GM12878 (cell line): ENCODE data around the gene LIM2. TPM values are rescaled to one million over a fixed set of nuclear protein-coding genes. Genes with fewer than 3 reads are reported as not detected.

ENCODE experiments used
- ATAC-seq: fragments of 200-7000 bp; cut with Tn5 transposase; 3 replicates; pipeline ENCODE4 v1.9.1; 2020; ENCODE audit warnings: mild to moderate bottlenecking, moderate library complexity
- BruUV-seq: library from RNA; stranded (reverse); fragments of 400-500 nt; replicated peaks from 2 replicates; lab custom pipeline; 2021; lab: Mats Ljungman, UMichigan
- CTCF ChIA-PET: fragments of 300-600 bp; sonication (Branson Sonifier 250); formaldehyde crosslinking; extraction: SDS; loops from one replicate; lab custom pipeline; 2021; ENCODE audit warnings: inconsistent platforms; lab: Yijun Ruan, JAX
- POLR2A ChIA-PET: fragments of 350-600 bp; formaldehyde crosslinking; extraction: SDS; loops from one replicate; lab custom pipeline; 2021; ENCODE audit warnings: inconsistent platforms; lab: Charles Lee
- RAD21 ChIA-PET: fragments of 300-600 bp; sonication (Branson Sonifier 250); formaldehyde crosslinking; loops from one replicate; lab custom pipeline; 2023; ENCODE audit warnings: antibody characterized with exemption; ENCODE audit not compliant: unreplicated experiment; lab: Charles Lee
- SMC1A ChIA-PET: fragments of 300-600 bp; sonication (Branson Sonifier 250); formaldehyde crosslinking; loops from one replicate; lab custom pipeline; 2023; ENCODE audit not compliant: unreplicated experiment, uncharacterized antibody; lab: Charles Lee
- DNase-seq: peaks from one replicate; pipeline ENCODE4 v3.0.0-alpha.2; 2011; ENCODE audit warnings: low read depth, low spot score
- FAIRE-seq: peaks from 3 replicates; lab custom pipeline; 2011; peaks lifted over from hg19 to GRCh38; lab: Jason Lieb, UNC
- H2AFZ ChIP-seq: 2 replicates; pipeline ENCODE4 v1.6.0; 2011; ENCODE audit warnings: low read depth, low read length, control low read depth; ENCODE audit not compliant: control insufficient read depth
- H3K27ac ChIP-seq: 2 replicates; pipeline ENCODE4 v1.5.1; 2011; ENCODE audit warnings: control low read depth; ENCODE audit not compliant: control insufficient read depth, insufficient read depth
- H3K27me3 ChIP-seq, 2 experiments: replicated peaks in 1 of 2; 2 replicates each; pipeline versions ENCODE4 v1.6.0 to v1.6.1; 2011; ENCODE audit warnings: low read length in 1 of 2; ENCODE audit not compliant: control insufficient read depth in 2 of 2, insufficient read depth in 2 of 2
- H3K36me3 ChIP-seq, 2 experiments: 2 replicates each; pipeline ENCODE4 v1.5.1; 2011; ENCODE audit warnings: low read length in 1 of 2; ENCODE audit not compliant: control insufficient read depth in 2 of 2, insufficient read depth in 2 of 2
- H3K4me1 ChIP-seq: 2 replicates; pipeline ENCODE4 v1.6.1; 2011; ENCODE audit warnings: mild to moderate bottlenecking, low read length, moderate library complexity, mixed read lengths; ENCODE audit not compliant: control insufficient read depth, insufficient read depth
- H3K4me2 ChIP-seq: 2 replicates; pipeline ENCODE4 v1.6.0; 2011; ENCODE audit warnings: control low read depth; ENCODE audit not compliant: control insufficient read depth, insufficient read depth
- H3K4me3 ChIP-seq: fragments of 200-600 bp; sonication (generic); 2 replicates; pipeline ENCODE4 v1.5.1; 2016
- H3K79me2 ChIP-seq: 2 replicates; pipeline ENCODE4 v1.6.0; 2011; ENCODE audit warnings: low read length; ENCODE audit not compliant: control insufficient read depth, insufficient read depth
- H3K9ac ChIP-seq: 2 replicates; pipeline ENCODE4 v1.8.0; 2011; ENCODE audit warnings: low read length, control low read depth, mixed read lengths; ENCODE audit not compliant: control insufficient read depth, insufficient read depth
- H3K9me3 ChIP-seq: replicated peaks from 3 replicates; pipeline ENCODE4 v1.5.1; 2011; ENCODE audit warnings: mild to moderate bottlenecking, low read length; ENCODE audit not compliant: control insufficient read depth, insufficient read depth
- H4K20me1 ChIP-seq: 2 replicates; pipeline ENCODE4 v1.6.0; 2011; ENCODE audit not compliant: control insufficient read depth, insufficient read depth
- EED ChIP-seq: sonication (generic); IDR thresholded peaks from 2 replicates; pipeline ENCODE4 v1.6.1; 2016; ENCODE audit warnings: antibody characterized with exemption, low read depth
- FOXK2 ChIP-seq: fragments of 450-650 bp; IDR thresholded peaks from 2 replicates; pipeline ENCODE4 v1.6.1; 2017; ENCODE audit warnings: mild to moderate bottlenecking, moderate library complexity
- MYC ChIP-seq: IDR thresholded peaks from 2 replicates; pipeline ENCODE4 v1.6.1; 2011; ENCODE audit warnings: mild to moderate bottlenecking, low read length, moderate library complexity, inconsistent platforms; ENCODE audit not compliant: insufficient read depth, insufficient replicate concordance, insufficient read length, severe bottlenecking
- NFXL1 ChIP-seq: fragments of 450-650 bp; IDR thresholded peaks from 2 replicates; pipeline ENCODE4 v1.6.1; 2017; ENCODE audit warnings: antibody characterized with exemption, mild to moderate bottlenecking, borderline replicate concordance
- NR2C2 ChIP-seq: IDR thresholded peaks from 2 replicates; pipeline ENCODE4 v1.6.1; 2011; ENCODE audit warnings: borderline replicate concordance, low read depth; ENCODE audit not compliant: control insufficient read depth, insufficient read length
- RFX5 ChIP-seq: IDR thresholded peaks from 2 replicates; pipeline ENCODE4 v1.6.1; 2011; ENCODE audit warnings: low read depth, low read length, improper control_type of control experiment
- ZSCAN29 ChIP-seq: fragments of 450-650 bp; IDR thresholded peaks from 2 replicates; pipeline ENCODE4 v1.6.1; 2017; ENCODE audit warnings: mild to moderate bottlenecking, moderate library complexity
- WGBS: methylation state at CpG from one replicate; pipeline ENCODE4 v1.1.6; 2016; ENCODE audit warnings: low lambda C conversion rate; ENCODE audit not compliant: insufficient replicate concordance, insufficient coverage; ENCODE audit errors: missing lambda C conversion rate; 5-methylcytosine and 5-hydroxymethylcytosine counted together
- in situ Hi-C: fragments of 300-500 bp; cut with MboI; formaldehyde crosslinking; loops from 9 replicates; pipeline ENCODE4 v1.14.3; 2018; ENCODE audit warnings: mixed read lengths
- intact Hi-C: fragments of 100-400 bp; cut with micrococcal nuclease; formaldehyde crosslinking; loops from one replicate; pipeline ENCODE4 v1.14.2; 2022; ENCODE audit not compliant: unreplicated experiment
- polyA plus RNA-seq, 11 experiments: library from polyadenylated mRNA; depleted of rRNA in 4 of 11; unstranded in 6 of 11; stranded (reverse) in 5 of 11; fragments of >200 nt; fragmentation: Nextera tagmentation in 4 of 11; fragmentation: Illumina TruSeq in 1 of 11; extraction: Ambion mirVana in 4 of 11; extraction: Trizol in 1 of 11; gene quantifications; 1 replicate in 1 of 11; 2 replicates in 10 of 11; pipeline versions ENCODE4 v1.2.1 to v1.2.3, GENCODE V29; 2011 to 2016; ENCODE audit warnings: inconsistent platforms in 2 of 11, missing spikeins in 2 of 11, low read depth in 1 of 11
- total RNA-seq, 4 experiments: library from RNA; depleted of rRNA in 3 of 4; stranded (reverse); fragments of >200 nt in 3 of 4; fragmentation: Illumina TruSeq in 1 of 4; extraction: Trizol in 1 of 4; gene quantifications; 2 replicates each; pipeline versions ENCODE4 v1.2.1 to v1.2.3, GENCODE V29; 2013 to 2021
- TF ChIP-seq, protein P1 (sequence below): fragments of 450-650 bp; IDR thresholded peaks from 2 replicates; pipeline ENCODE4 v1.6.1; 2017; ENCODE audit warnings: mild to moderate bottlenecking, moderate library complexity
- TF ChIP-seq, protein P2 (sequence below), 3 experiments: IDR thresholded peaks in 2 of 3; conservative IDR thresholded peaks in 1 of 3; 2 replicates each; pipeline ENCODE4 v1.5.1; 2011; ENCODE audit warnings: low read depth in 3 of 3, low read length in 3 of 3, mild to moderate bottlenecking in 3 of 3, control low read depth in 2 of 3, moderate library complexity in 2 of 3, inconsistent platforms in 1 of 3, mixed read lengths in 1 of 3; ENCODE audit not compliant: control insufficient read depth in 2 of 3, insufficient read depth in 1 of 3; ENCODE audit errors: extremely low read depth in 1 of 3
- TF ChIP-seq, protein P3 (sequence below): fragments of 450-650 bp; IDR thresholded peaks from 2 replicates; pipeline ENCODE4 v1.6.1; 2017; ENCODE audit warnings: mild to moderate bottlenecking, moderate library complexity

LIM2 gene
- total and polyA plus RNA-seq, 10 of the 15 experiments (the other 5 are each of a cell fraction or from before 2014, with no cell fraction given), result not detected

DNA sequence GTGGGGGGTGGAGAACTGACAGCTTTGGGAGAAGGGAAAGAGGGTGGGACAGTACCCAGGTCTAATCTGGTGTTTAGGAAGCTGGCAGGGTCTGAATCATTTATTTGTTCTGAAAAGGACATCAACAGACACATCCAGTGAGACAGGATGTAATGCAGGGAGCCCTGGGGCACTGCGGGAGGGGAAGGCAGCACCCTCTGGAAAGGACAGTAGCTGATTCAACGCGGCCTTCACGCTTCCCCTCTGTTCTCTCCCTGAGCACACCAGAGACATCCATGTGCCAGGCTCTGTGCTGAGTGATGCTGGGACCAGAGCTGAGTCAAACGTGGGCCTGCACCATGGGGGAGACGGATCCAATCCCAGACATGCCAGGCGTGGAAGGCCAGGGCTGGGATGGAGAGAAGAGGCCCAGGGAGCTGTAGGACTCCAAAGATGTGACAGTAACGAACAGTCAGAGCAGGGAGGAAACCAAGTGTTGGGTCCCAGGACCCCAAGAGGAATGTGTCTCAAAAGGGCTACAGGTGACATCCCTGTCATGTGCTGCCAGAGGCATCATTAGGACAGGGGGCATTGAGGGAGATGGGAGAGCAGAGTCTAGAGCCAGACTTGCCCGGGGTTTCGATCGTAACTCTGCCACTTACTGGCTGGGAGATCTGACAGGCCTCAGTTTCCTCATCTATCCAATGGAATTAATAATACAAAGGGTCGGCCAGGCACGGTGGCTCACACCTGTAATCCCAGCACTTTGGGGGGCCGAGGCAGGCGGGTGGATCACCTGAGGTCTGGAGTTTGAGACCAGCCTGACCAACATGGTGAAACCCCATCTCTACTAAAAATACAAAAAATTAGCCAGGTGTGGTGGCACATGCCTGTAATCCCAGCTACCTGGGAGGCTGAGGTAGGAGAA is 23.3 kb downstream of the LIM2 start:
- Histone ChIP-seq H4K20me1 (no peaks in the 10 kb centered on the region), H3K36me3 (no peaks in the 10 kb centered on the region), H3K9me3 (no peaks in the 10 kb centered on the region), H2AFZ (no peak overlapping the region), H3K79me2 (peaks cover 18% of the 10 kb centered on the region), H3K4me1 (peaks cover 9% of the 10 kb centered on the region), H3K9ac (no peak overlapping the region), H3K4me2 (no peak overlapping the region), H3K27me3 (no peaks in the 10 kb centered on the region), H3K27ac (no peak overlapping the region), H3K4me3 (no peak overlapping the region)
- SMC1A ChIA-PET, result interaction anchor here (0.8 kb wide), 1 partner anchor 72 kb away, joined by 3 read pairs; no protein-coding TSS in a partner anchor
- CTCF ChIA-PET, result no interaction called here
- RAD21 ChIA-PET, result interaction anchor here (1.0 to 2.2 kb wide), 2 partner anchors 25 to 31 kb away, joined by 3 to 23 read pairs; no protein-coding TSS in a partner anchor
- intact Hi-C loops, result no loop called here
- FAIRE-seq, result no peak
- no peak for DNase-seq
- in situ Hi-C loops, result loop anchor here (10.0 to 25.0 kb wide), 2 partner anchors 550 to 1027 kb away; partner anchors contain the start of gene KCNC3
- no TSS peak for BruUV-seq
- 83% methylated on average over 15 of the region's 15 CpGs for WGBS
- POLR2A ChIA-PET, result interaction anchor here (0.6 to 2.5 kb wide), 2 partner anchors 30 to 820 kb away, joined by 3 to 26 read pairs; no protein-coding TSS in a partner anchor
- ATAC-seq, result no peak
- TF ChIP-seq, protein P1, sequence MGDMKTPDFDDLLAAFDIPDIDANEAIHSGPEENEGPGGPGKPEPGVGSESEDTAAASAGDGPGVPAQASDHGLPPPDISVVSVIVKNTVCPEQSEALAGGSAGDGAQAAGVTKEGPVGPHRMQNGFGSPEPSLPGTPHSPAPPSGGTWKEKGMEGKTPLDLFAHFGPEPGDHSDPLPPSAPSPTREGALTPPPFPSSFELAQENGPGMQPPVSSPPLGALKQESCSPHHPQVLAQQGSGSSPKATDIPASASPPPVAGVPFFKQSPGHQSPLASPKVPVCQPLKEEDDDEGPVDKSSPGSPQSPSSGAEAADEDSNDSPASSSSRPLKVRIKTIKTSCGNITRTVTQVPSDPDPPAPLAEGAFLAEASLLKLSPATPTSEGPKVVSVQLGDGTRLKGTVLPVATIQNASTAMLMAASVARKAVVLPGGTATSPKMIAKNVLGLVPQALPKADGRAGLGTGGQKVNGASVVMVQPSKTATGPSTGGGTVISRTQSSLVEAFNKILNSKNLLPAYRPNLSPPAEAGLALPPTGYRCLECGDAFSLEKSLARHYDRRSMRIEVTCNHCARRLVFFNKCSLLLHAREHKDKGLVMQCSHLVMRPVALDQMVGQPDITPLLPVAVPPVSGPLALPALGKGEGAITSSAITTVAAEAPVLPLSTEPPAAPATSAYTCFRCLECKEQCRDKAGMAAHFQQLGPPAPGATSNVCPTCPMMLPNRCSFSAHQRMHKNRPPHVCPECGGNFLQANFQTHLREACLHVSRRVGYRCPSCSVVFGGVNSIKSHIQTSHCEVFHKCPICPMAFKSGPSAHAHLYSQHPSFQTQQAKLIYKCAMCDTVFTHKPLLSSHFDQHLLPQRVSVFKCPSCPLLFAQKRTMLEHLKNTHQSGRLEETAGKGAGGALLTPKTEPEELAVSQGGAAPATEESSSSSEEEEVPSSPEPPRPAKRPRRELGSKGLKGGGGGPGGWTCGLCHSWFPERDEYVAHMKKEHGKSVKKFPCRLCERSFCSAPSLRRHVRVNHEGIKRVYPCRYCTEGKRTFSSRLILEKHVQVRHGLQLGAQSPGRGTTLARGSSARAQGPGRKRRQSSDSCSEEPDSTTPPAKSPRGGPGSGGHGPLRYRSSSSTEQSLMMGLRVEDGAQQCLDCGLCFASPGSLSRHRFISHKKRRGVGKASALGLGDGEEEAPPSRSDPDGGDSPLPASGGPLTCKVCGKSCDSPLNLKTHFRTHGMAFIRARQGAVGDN, result no peak
- TF ChIP-seq NR2C2, result no peak
- no peak for TF ChIP-seq MYC
- TF ChIP-seq NFXL1, result no peak
- no peak for TF ChIP-seq EED
- no peak for TF ChIP-seq ZSCAN29
- TF ChIP-seq, protein P2, sequence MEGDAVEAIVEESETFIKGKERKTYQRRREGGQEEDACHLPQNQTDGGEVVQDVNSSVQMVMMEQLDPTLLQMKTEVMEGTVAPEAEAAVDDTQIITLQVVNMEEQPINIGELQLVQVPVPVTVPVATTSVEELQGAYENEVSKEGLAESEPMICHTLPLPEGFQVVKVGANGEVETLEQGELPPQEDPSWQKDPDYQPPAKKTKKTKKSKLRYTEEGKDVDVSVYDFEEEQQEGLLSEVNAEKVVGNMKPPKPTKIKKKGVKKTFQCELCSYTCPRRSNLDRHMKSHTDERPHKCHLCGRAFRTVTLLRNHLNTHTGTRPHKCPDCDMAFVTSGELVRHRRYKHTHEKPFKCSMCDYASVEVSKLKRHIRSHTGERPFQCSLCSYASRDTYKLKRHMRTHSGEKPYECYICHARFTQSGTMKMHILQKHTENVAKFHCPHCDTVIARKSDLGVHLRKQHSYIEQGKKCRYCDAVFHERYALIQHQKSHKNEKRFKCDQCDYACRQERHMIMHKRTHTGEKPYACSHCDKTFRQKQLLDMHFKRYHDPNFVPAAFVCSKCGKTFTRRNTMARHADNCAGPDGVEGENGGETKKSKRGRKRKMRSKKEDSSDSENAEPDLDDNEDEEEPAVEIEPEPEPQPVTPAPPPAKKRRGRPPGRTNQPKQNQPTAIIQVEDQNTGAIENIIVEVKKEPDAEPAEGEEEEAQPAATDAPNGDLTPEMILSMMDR (IDR thresholded peaks at IDR 0.05 in 2 of 3, conservative IDR thresholded peaks at IDR 0.05 in 1 of 3; ENCODE audit: control insufficient read depth in 2 of 3, extremely low read depth in 1 of 3, insufficient read depth in 1 of 3, low read depth in 3 of 3, low read length in 3 of 3), result no peak
- TF ChIP-seq RFX5, result no peak
- TF ChIP-seq, protein P3, sequence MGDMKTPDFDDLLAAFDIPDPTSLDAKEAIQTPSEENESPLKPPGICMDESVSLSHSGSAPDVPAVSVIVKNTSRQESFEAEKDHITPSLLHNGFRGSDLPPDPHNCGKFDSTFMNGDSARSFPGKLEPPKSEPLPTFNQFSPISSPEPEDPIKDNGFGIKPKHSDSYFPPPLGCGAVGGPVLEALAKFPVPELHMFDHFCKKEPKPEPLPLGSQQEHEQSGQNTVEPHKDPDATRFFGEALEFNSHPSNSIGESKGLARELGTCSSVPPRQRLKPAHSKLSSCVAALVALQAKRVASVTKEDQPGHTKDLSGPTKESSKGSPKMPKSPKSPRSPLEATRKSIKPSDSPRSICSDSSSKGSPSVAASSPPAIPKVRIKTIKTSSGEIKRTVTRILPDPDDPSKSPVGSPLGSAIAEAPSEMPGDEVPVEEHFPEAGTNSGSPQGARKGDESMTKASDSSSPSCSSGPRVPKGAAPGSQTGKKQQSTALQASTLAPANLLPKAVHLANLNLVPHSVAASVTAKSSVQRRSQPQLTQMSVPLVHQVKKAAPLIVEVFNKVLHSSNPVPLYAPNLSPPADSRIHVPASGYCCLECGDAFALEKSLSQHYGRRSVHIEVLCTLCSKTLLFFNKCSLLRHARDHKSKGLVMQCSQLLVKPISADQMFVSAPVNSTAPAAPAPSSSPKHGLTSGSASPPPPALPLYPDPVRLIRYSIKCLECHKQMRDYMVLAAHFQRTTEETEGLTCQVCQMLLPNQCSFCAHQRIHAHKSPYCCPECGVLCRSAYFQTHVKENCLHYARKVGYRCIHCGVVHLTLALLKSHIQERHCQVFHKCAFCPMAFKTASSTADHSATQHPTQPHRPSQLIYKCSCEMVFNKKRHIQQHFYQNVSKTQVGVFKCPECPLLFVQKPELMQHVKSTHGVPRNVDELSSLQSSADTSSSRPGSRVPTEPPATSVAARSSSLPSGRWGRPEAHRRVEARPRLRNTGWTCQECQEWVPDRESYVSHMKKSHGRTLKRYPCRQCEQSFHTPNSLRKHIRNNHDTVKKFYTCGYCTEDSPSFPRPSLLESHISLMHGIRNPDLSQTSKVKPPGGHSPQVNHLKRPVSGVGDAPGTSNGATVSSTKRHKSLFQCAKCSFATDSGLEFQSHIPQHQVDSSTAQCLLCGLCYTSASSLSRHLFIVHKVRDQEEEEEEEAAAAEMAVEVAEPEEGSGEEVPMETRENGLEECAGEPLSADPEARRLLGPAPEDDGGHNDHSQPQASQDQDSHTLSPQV, result no peak
- no peak for TF ChIP-seq FOXK2
